Measurements from ENCODE around the gene HHATL.

The HHATL gene

GRCh38 chr3:42664438-42664803, 38.2 kb downstream of the HHATL start:
- DNase-seq (ENCODE audit: low read depth), result no peak

GRCh38 chr3:42663581-42664437, 38.8 kb downstream of the HHATL start:
- no peak for DNase-seq (ENCODE audit: low read depth)

- no peak for DNase-seq (ENCODE audit: low read depth)
Measured at GRCh38 chr3:42662813-42663535, 39.6 kb downstream of the HHATL start.

GRCh38 chr3:42662037-42662812, 40.4 kb downstream of the HHATL start:
- DNase-seq (ENCODE audit: low read depth), result no peak

GRCh38 chr3:42661593-42662022, 41.0 kb downstream of the HHATL start:
- DNase-seq (ENCODE audit: low read depth), result no peak

GRCh38 chr3:42660898-42661297, 41.7 kb downstream of the HHATL start:
- DNase-seq (ENCODE audit: low read depth), result no peak

- DNase-seq (ENCODE audit: low read depth), result no peak
Measured at GRCh38 chr3:42660131-42660715, 42.4 kb downstream of the HHATL start.

GRCh38 chr3:42659451-42660130, 43.0 kb downstream of the HHATL start:
- no peak for DNase-seq (ENCODE audit: low read depth)

GRCh38 chr3:42658771-42659390, 43.7 kb downstream of the HHATL start:
- DNase-seq (ENCODE audit: low read depth), result no peak

GRCh38 chr3:42658091-42658770, 44.4 kb downstream of the HHATL start:
- DNase-seq (ENCODE audit: low read depth), result no peak

- DNase-seq (ENCODE audit: low read depth), result no peak
Measured at GRCh38 chr3:42657675-42658074, 44.9 kb downstream of the HHATL start.

- DNase-seq (ENCODE audit: low read depth), result no peak
Measured at GRCh38 chr3:42656680-42657610, 45.7 kb downstream of the HHATL start.

GRCh38 chr3:42655980-42656679, 46.5 kb downstream of the HHATL start:
- DNase-seq (ENCODE audit: low read depth), result no peak

GRCh38 chr3:42655331-42655888, 47.2 kb downstream of the HHATL start:
- no peak for DNase-seq (ENCODE audit: low read depth)

GRCh38 chr3:42654331-42655201, 48.0 kb downstream of the HHATL start:
- no peak for DNase-seq (ENCODE audit: low read depth)

- no peak for DNase-seq (ENCODE audit: low read depth)
Measured at GRCh38 chr3:42653560-42654330, 48.9 kb downstream of the HHATL start, which contains the start of gene ZBTB47. TSS of gene ZBTB47 (plus strand) at chr3:42653697. CDS start at chr3:42658356, 4,659 bp downstream.

- DNase-seq (ENCODE audit: low read depth), result no peak
Measured at GRCh38 chr3:42653303-42653559, 49.4 kb downstream of the HHATL start.

All from HS-5 (cell line).